Heart left ventricle (tissue), 16 donors: ENCODE data around the gene SPRR2E. TPM values are rescaled to one million over a fixed set of nuclear protein-coding genes. Genes with fewer than 3 reads are reported as not detected.

Source experiments
- ATAC-seq, 4 donors: fragments of 200-7000 bp; cut with Tn5 transposase; one replicate each; pipeline ENCODE4 v1.9.1; 2020 to 2022; ENCODE audit warnings: moderate library complexity in 4 of 4, mild to moderate bottlenecking in 3 of 4, moderate number of reproducible peaks in 1 of 4
- DNase-seq, 5 donors: peaks; one replicate each; pipeline ENCODE4 v3.0.0-alpha.2; 2020
- H3K27ac ChIP-seq, 12 donors: fragments of 200-600 bp; sonication (generic) in 4 of 12; one replicate each; pipeline versions ENCODE4 v1.5.0 to v1.8.0; 2016 to 2022; ENCODE audit warnings: mild to moderate bottlenecking in 2 of 12
- H3K27me3 ChIP-seq, 9 donors: fragments of 200-600 bp; sonication (generic) in 2 of 9; one replicate each; pipeline versions ENCODE4 v1.5.1 to v1.8.0; 2016 to 2022; ENCODE audit warnings: mild to moderate bottlenecking in 3 of 9
- H3K36me3 ChIP-seq, 9 donors: fragments of 200-600 bp; sonication (generic) in 2 of 9; one replicate each; pipeline versions ENCODE4 v1.5.0 to v1.8.0; 2018 to 2022; ENCODE audit warnings: mild to moderate bottlenecking in 2 of 9
- H3K4me1 ChIP-seq, 12 donors: fragments of 200-600 bp; sonication (generic) in 4 of 12; one replicate each; pipeline versions ENCODE4 v1.5.0 to v1.8.0; 2016 to 2022; ENCODE audit warnings: mild to moderate bottlenecking in 3 of 12
- H3K4me3 ChIP-seq, 12 donors: fragments of 200-600 bp; sonication (generic) in 4 of 12; one replicate each; pipeline versions ENCODE4 v1.5.0 to v1.8.0; 2017 to 2022; ENCODE audit warnings: mild to moderate bottlenecking in 9 of 12, moderate library complexity in 4 of 12
- H3K9me3 ChIP-seq, 12 donors: fragments of 200-600 bp; sonication (generic) in 4 of 12; one replicate each; pipeline versions ENCODE4 v1.5.0 to v1.8.0; 2016 to 2022; ENCODE audit warnings: mild to moderate bottlenecking in 1 of 12
- POLR2A ChIP-seq, 2 donors: fragments of 450-650 bp; IDR thresholded peaks; one replicate each; pipeline ENCODE4 v1.6.1; 2017; ENCODE audit warnings: antibody characterized with exemption in 2 of 2, mild to moderate bottlenecking in 2 of 2, moderate library complexity in 2 of 2
- WGBS, 4 donors: extraction: QIAGEN DNeasy Blood & Tissue Kit in 2 of 4; methylation state at CpG; one replicate each; pipeline versions ENCODE4 v1.1.5 to v1.1.7; 2013 to 2018; 5-methylcytosine and 5-hydroxymethylcytosine counted together
- intact Hi-C, 10 donors: fragments of 100-400 bp; cut with DNase I; formaldehyde crosslinking; loops; one replicate each; pipeline versions ENCODE4 v1.11.1 to v1.14.2; 2022
- long read RNA-seq, 3 donors: library from polyadenylated mRNA; unstranded; transcript quantifications; one replicate each; pipeline ENCODE4 v2.0.0, GENCODE V29; 2020 to 2021
- polyA plus RNA-seq, 2 donors: library from polyadenylated mRNA; stranded (reverse); fragments of 200-250 nt; gene quantifications; one replicate each; pipeline ENCODE4 v1.2.3, GENCODE V29; 2013
- total RNA-seq, 9 donors: library from RNA; depleted of rRNA in 2 of 9; stranded (reverse); fragments of >200 nt in 2 of 9; fragmentation: NEBNext Ultra II Directional in 3 of 9; extraction: Animal tissue kit (Norgen Biotek cat#: 25700) in 3 of 9; gene quantifications; one replicate each; pipeline versions ENCODE4 v1.1.0 to v1.2.4, GENCODE V29; 2016 to 2023
- TF ChIP-seq, protein P1 (sequence below), 12 donors: fragments of 200-600 bp; sonication (generic) in 4 of 12; IDR thresholded peaks; one replicate each; pipeline versions ENCODE4 v1.5.0 to v1.8.0; 2018 to 2022; ENCODE audit warnings: antibody characterized with exemption in 12 of 12, mild to moderate bottlenecking in 5 of 12
- donor health status: ischemic (EF 13 %, LVEDD 7.1; RV severe dilation, severe dysfunction).
- donor health status: healthy with polysubstance abuse.
- donor health status: DM: no; HTN: yes; CAD: no.
- donor health status: DM: no; HTN: no; CAD: no.
- donor health status: ischemic (EF 25% LVEDD 6.9; RV normal size, moderate dysfunction).
- donor health status: ischemic (EF 25% LVEDD 5.7; RV mildly dilated, moderate dysfunction).
- donor health status: healthy.
- donor health status: DM: yes; HTN: yes; CAD: no.
- donor health status: ischemic (EF 35%, LVEDD 5.7; RV mildly dilated, moderate dysfunction).
- donor health status: nonischemic (EF 11% LVEDD 7.7; RV severe dilation, severe dysfunction).
- donor health status: DM: yes; HTN: yes; CAD: no.
- donor health status: PGD.
- donor health status: ischemic (EF 29% LVEDD 5.4; RV normal size, mild dysfunction).
- donor health status: nonischemic (EF 23%, LVEDD 6.1; RV moderate dilation, normal function).

SPRR2E gene
- total RNA-seq (not detected), polyA plus RNA-seq (under 1 TPM in 1 of 2 donors, not detected in 1; 0.12 TPM)
- long read RNA-seq, donor 1 = 0 reads
- long read RNA-seq, donor 2 = 0 reads
- long read RNA-seq, donor 3 = 0 reads

DNA sequence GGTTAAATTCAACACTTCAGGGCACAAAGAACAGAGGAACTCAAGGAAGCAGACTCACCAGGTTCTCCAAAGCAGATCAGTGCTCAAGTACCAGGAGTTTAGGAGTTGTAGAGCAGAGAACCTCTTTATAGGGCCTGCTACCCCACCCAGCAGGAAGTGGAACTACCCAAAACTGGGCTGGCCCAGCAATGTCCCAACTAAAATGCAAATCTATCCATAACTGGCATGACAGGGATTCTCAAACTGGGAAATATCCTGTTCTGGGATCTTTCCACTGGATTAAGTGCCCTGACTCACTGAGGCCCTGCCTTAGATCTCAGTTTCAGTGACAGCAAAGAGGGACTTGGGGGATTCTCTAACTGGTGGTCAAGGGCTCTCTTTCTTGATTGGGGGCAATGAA lies at the start of gene SPRR2E:
Gene SPRR2E (minus strand): TSS at position 101 of the 400 bp plus-strand sequence. CDS start 775 bp downstream, outside the sequence.
- intact Hi-C loops = no loop called here
- DNase-seq = no peak
- TF ChIP-seq, protein P1, sequence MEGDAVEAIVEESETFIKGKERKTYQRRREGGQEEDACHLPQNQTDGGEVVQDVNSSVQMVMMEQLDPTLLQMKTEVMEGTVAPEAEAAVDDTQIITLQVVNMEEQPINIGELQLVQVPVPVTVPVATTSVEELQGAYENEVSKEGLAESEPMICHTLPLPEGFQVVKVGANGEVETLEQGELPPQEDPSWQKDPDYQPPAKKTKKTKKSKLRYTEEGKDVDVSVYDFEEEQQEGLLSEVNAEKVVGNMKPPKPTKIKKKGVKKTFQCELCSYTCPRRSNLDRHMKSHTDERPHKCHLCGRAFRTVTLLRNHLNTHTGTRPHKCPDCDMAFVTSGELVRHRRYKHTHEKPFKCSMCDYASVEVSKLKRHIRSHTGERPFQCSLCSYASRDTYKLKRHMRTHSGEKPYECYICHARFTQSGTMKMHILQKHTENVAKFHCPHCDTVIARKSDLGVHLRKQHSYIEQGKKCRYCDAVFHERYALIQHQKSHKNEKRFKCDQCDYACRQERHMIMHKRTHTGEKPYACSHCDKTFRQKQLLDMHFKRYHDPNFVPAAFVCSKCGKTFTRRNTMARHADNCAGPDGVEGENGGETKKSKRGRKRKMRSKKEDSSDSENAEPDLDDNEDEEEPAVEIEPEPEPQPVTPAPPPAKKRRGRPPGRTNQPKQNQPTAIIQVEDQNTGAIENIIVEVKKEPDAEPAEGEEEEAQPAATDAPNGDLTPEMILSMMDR (IDR thresholded peaks at IDR 0.05) = no peak
- no peak for TF ChIP-seq POLR2A (IDR thresholded peaks at IDR 0.05)

DNA sequence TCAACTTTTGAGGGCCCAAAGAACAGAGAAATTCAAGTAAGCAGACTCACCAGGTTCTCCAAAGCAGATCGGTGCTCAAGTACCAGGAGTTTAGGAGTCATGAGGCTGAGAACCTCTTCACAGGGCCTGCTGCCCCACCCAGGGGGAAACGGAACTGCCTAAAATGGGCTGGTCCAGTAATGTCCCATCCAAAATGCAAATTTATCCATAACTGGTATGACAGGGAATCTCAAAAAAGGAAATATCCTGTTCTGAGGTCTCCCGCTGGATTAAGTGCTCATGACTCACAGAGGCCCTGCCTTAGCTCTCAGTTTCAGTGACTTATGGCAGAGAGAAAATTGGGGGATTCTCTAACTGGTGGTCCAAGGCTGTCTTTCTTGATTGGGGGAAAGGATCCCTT lies 47.1 kb upstream of the SPRR2E start:
- Histone ChIP-seq H3K36me3 (no peaks in the 10 kb centered on the region), H3K27ac (no peak overlapping the region), H3K4me1 (no peaks in the 10 kb centered on the region), H3K4me3 (no peak overlapping the region), H3K27me3 (peaks cover 0 to 3% (median 0%) of the 10 kb centered on the region in 9 donors), H3K9me3 (no peaks in the 10 kb centered on the region)
- ATAC-seq (no peak), DNase-seq (no peak)
- TF ChIP-seq, protein P1 (IDR thresholded peaks at IDR 0.05) = no peak
- TF ChIP-seq POLR2A (IDR thresholded peaks at IDR 0.05) = no peak
- intact Hi-C loops = no loop called here
- WGBS, 4 donors = 81 to 89% (median 84%) methylated on average over 3 of the region's 3 CpGs

More for the DNA sequence above, at the start of gene SPRR2E:
- Histone ChIP-seq H3K4me3 (no peak within 1 kb of the TSS), H3K9me3 (no peaks in the 10 kb centered on the region), H3K36me3 (no peaks in the 10 kb centered on the region), H3K27ac (no peak within 1 kb of the TSS), H3K27me3 (no peaks in the 10 kb centered on the region), H3K4me1 (no peaks in the 10 kb centered on the region)
- ATAC-seq = no peak

DNA sequence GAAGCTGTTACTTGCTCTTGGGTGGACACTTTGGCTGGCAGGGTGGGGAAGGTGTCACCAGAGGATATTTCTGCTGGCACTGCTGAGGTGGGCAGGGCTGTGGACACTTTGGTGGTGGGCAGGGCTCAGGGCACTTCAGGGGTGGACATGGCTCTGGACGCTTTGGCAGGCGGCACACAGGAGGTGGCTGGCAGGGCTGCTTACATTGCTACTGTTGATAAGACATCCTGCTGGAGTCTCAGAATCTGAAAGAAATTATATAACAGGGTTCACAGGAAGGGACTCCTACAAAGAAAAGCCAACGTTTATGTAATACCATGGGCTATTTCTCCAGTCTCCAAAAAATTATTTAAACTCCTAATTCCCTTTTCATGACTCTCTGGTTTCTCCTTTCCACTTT lies 46.2 kb upstream of the SPRR2E start:
- Histone ChIP-seq H3K9me3 (no peaks in the 10 kb centered on the region), H3K27me3 (peaks cover 0 to 3% (median 0%) of the 10 kb centered on the region in 9 donors), H3K4me3 (no peak overlapping the region), H3K36me3 (no peaks in the 10 kb centered on the region), H3K27ac (no peak overlapping the region), H3K4me1 (no peaks in the 10 kb centered on the region)
- TF ChIP-seq, protein P1 (IDR thresholded peaks at IDR 0.05) = no peak
- no peak for TF ChIP-seq POLR2A (IDR thresholded peaks at IDR 0.05)
- intact Hi-C loops = no loop called here
- ATAC-seq (no peak), DNase-seq (no peak)
- WGBS, 4 donors = 38 to 60% (median 54%) methylated on average over 3 of the region's 3 CpGs

DNA sequence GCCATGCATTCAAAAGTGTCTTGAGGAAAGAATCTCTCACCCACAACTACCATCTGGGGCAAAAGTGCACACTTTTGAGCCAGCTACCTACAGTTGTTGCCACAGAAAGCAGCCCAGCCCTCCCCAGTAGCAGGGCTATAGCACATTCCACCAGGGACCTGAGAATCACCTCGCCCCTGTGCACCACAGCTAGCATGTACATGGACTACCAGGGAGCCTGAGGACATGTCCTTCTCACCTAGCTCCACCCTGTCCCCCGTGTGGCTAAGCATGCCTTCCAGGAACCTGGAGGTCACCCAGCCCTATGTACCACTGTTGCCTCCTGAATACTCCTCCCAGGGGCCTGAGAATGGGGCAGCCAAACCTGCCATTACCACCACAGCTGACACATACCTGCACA lies 39.4 kb upstream of the SPRR2E start:
- ATAC-seq (no peak), DNase-seq (no peak)
- Histone ChIP-seq H3K36me3 (no peaks in the 10 kb centered on the region), H3K4me1 (no peaks in the 10 kb centered on the region), H3K9me3 (no peaks in the 10 kb centered on the region), H3K4me3 (no peak overlapping the region), H3K27ac (no peak overlapping the region), H3K27me3 (peaks cover 0 to 7% (median 0%) of the 10 kb centered on the region in 9 donors)
- TF ChIP-seq, protein P1 (IDR thresholded peaks at IDR 0.05) = no peak
- no peak for TF ChIP-seq POLR2A (IDR thresholded peaks at IDR 0.05)
- intact Hi-C loops = no loop called here
- 67 to 71% (median 70%) methylated on average over 1 to 2 of the region's 2 CpGs for WGBS, 4 donors
